SJCRH30 (cell line): ENCODE measurements around the gene AMIGO1. TPM values are rescaled to one million over a fixed set of nuclear protein-coding genes. Genes with fewer than 3 reads are reported as not detected.
"Not testable (repeated sequence)": the region's sequence is repeated elsewhere in the genome, so short reads cannot be mapped to it uniquely, and the experiment has no call there.

Experiments
- DNase-seq, 2 experiments: peaks; one replicate each; pipeline ENCODE4 v3.0.0-alpha.2; 2015 to 2020
- H3K27ac ChIP-seq: fragments of 250-450 bp; sonication (Bioruptor Pico); 2 replicates; pipeline ENCODE4 v1.5.1; 2020; ENCODE audit warnings: mild to moderate bottlenecking, moderate library complexity
- H3K27me3 ChIP-seq: fragments of 250-450 bp; sonication (Bioruptor Pico); 2 replicates; pipeline ENCODE4 v1.5.1; 2020; ENCODE audit warnings: mild to moderate bottlenecking, moderate library complexity
- H3K36me3 ChIP-seq: fragments of 250-450 bp; sonication (Bioruptor Pico); 2 replicates; pipeline ENCODE4 v1.5.1; 2020; ENCODE audit warnings: mild to moderate bottlenecking, moderate library complexity
- H3K4me1 ChIP-seq: fragments of 250-450 bp; sonication (Bioruptor Pico); 2 replicates; pipeline ENCODE4 v1.5.1; 2020; ENCODE audit warnings: mild to moderate bottlenecking, moderate library complexity
- H3K4me3 ChIP-seq: fragments of 250-450 bp; sonication (Bioruptor Pico); 2 replicates; pipeline ENCODE4 v1.5.1; 2020; ENCODE audit warnings: mild to moderate bottlenecking, moderate library complexity
- H3K9me3 ChIP-seq: fragments of 250-450 bp; sonication (Bioruptor Pico); replicated peaks from 2 replicates; pipeline ENCODE4 v1.5.1; 2020; ENCODE audit warnings: mild to moderate bottlenecking, moderate library complexity
- total RNA-seq: library from RNA; depleted of rRNA; stranded (reverse); fragments of >200 nt; shearing (Covaris generic); gene quantifications from 2 replicates; pipeline ENCODE4 v1.2.3, GENCODE V29; 2014

Gene AMIGO1
- total RNA-seq, 1 experiment from 2014 or later = 0.59 TPM

DNA sequence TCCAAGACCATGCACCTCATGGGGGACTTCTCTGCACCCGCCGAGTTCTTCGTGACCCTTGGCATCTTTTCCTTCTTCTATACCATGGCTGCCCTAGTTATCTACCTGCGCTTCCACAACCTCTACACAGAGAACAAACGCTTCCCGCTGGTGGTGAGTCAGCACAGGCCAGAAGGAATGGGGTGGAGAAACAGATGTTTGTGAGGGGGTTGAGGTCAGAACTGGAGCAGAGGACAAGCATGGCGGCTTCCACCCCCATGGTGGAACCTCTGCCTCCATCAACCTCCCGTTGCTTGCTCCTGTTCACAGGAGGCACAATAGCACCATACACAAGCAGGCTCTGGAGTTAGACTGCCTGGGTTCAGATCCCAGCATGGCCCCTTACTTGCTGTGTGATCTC is 32.7 kb downstream of the AMIGO1 start:
- no peaks in the 10 kb centered on the region for H3K4me1 ChIP-seq

GRCh38 chr1:109475261-109475660 is 34.3 kb downstream of the AMIGO1 start:
- Histone ChIP-seq H3K4me3 (no peak overlapping the region), H3K4me1 (no peaks in the 10 kb centered on the region), H3K27ac (no peak overlapping the region), H3K9me3 (no peaks in the 10 kb centered on the region), H3K36me3 (no peaks in the 10 kb centered on the region), H3K27me3 (0 out of 2 replicates have a peak, but pooled peaks cover 6% of the 10 kb centered on the region)
- no peak for DNase-seq

More for the DNA sequence above, 32.7 kb downstream of the AMIGO1 start:
- Histone ChIP-seq H3K27me3 (0 out of 2 replicates have a peak, but pooled peaks cover 3% of the 10 kb centered on the region), H3K9me3 (no peaks in the 10 kb centered on the region), H3K36me3 (no peaks in the 10 kb centered on the region), H3K27ac (no peak overlapping the region), H3K4me3 (no peak overlapping the region)
- no peak for DNase-seq

DNA sequence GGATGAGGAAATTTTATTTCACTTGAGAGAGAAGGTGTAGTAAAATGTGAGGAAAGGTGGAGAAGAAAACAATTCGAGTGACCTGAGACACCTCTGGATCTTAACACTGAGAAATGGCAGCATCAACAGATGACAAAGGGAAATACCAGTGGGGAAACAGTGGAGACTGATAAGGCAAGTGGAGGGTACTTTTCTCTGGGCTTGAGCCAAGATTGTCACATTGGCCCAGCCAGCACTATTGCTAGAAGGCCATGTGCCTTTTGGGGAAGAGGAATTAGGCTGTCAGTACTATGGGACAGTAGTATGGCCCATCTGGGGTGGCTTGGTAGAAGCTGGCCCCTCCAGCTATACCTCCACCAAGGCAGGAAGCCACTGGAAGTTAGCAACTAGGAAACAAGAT is 34.8 kb downstream of the AMIGO1 start:
- DNase-seq = no peak
- H3K4me1 ChIP-seq = no peaks in the 10 kb centered on the region
- no peaks in the 10 kb centered on the region for H3K36me3 ChIP-seq
- H3K27ac ChIP-seq = no peak overlapping the region
- H3K27me3 ChIP-seq = 0 out of 2 replicates have a peak, but pooled peaks cover 6% of the 10 kb centered on the region
- H3K4me3 ChIP-seq = no peak overlapping the region
- no peaks in the 10 kb centered on the region for H3K9me3 ChIP-seq

DNA sequence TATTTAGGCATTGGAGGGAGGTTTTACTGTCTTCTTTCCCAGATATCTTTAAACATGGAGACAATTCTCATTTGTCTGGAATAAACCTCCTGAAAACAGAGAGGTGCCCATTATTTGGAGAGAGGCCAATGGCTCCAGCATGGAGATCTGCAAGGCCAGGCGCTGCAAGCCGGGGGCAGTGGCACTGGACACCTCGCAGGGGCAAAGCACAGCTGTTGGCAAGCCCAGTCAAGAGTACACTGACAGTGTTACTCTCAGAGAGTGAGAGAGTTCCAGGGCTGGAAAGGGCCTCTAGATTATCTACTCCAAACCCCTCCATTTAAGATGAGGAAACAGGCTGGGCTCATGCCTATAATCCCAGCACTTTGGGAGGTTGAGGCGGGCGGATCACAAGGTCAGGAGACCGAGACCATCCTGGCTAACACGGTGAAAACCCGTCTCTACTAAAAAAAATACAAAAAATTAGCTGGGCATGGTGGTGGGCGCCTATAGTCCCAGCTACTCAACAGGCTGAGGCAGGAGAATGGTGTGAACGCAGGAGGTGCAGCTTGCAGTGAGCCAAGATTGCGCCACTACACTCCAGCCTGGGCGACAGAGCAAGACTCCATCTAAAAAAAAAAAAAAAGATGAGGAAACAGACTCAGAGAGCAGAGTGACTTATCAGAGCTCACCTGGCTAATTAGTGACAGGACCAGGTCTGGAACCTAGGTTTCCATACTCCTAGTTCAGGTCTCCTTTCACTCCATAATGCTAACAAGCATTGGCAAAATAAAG is 36.1 kb downstream of the AMIGO1 start:
- not testable (repeated sequence) for H3K4me3 ChIP-seq, H3K9me3 ChIP-seq, H3K4me1 ChIP-seq, H3K36me3 ChIP-seq, H3K27ac ChIP-seq, DNase-seq
- peaks cover 10% of the 10 kb centered on the region; the same call in 1 of the 2 replicates for H3K27me3 ChIP-seq

DNA sequence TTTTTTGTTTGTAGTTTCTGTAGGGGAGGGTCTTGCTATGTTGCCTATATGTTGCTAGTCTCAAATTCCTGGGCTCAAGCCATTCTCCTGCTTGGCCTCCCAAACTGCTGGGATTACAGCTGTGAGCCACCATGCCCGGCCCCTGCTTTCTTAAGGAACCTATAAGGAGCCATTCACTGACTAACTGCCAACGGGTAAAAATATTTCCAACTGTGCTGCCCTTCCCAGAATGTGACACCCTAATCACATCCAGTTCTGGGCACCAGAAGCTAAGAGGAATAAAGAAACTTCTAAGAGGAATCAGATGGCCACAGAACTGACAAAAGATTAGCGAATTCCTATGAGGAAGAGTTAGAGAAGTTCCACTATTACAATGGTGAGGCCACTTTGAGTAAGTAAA is 36.7 kb downstream of the AMIGO1 start:
- Histone ChIP-seq H3K27me3 (peaks cover 11% of the 10 kb centered on the region), H3K27ac (no peak overlapping the region), H3K9me3 (no peaks in the 10 kb centered on the region), H3K36me3 (no peaks in the 10 kb centered on the region), H3K4me1 (no peaks in the 10 kb centered on the region), H3K4me3 (no peak overlapping the region)
- no peak for DNase-seq

- H3K4me3 ChIP-seq = no peak overlapping the region
- no peak overlapping the region for H3K27ac ChIP-seq
- no peaks in the 10 kb centered on the region for H3K4me1 ChIP-seq
- H3K27me3 ChIP-seq = peaks cover 17% of the 10 kb centered on the region
- H3K36me3 ChIP-seq = no peaks in the 10 kb centered on the region
- DNase-seq = no peak
- no peaks in the 10 kb centered on the region for H3K9me3 ChIP-seq
Observed at GRCh38 chr1:109470245-109470644, 39.3 kb downstream of the AMIGO1 start.

GRCh38 chr1:109468903-109469302 is 40.6 kb downstream of the AMIGO1 start:
- Histone ChIP-seq H3K9me3 (no peaks in the 10 kb centered on the region), H3K36me3 (no peaks in the 10 kb centered on the region), H3K27me3 (peaks cover 17% of the 10 kb centered on the region), H3K27ac (no peak overlapping the region), H3K4me3 (no peak overlapping the region), H3K4me1 (no peaks in the 10 kb centered on the region)
- DNase-seq = no peak

DNA sequence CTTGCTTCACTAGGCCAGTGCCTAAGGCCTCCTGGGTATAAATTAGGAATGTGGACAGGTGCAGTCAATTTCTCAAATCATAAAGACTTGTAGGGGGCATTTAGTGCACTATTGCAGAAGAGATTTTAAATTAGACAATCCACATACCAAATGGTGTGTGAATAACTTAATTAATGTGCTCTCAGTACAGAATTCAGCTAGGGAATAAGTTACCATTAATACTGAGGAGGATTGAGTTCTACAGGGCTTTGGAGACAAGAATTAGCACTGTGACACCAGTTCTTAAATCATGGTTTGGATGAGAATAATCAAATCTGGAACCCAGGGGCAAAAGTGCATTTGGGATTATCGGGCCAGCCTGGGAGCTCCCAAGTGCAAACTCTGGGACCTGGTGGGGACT is 41.5 kb downstream of the AMIGO1 start:
- peaks cover 17% of the 10 kb centered on the region for H3K27me3 ChIP-seq
- no peak for DNase-seq
- no peak overlapping the region for H3K4me3 ChIP-seq
- no peaks in the 10 kb centered on the region for H3K36me3 ChIP-seq
- H3K27ac ChIP-seq = no peak overlapping the region
- no peaks in the 10 kb centered on the region for H3K9me3 ChIP-seq
- H3K4me1 ChIP-seq = no peaks in the 10 kb centered on the region

- Histone ChIP-seq H3K4me3 (peak overlapping the region; percentile 11), H3K27ac (no peak overlapping the region), H3K36me3 (no peaks in the 10 kb centered on the region), H3K9me3 (no peaks in the 10 kb centered on the region), H3K4me1 (no peaks in the 10 kb centered on the region), H3K27me3 (peaks cover 19% of the 10 kb centered on the region)
- DNase-seq = peak in 1 of 2 experiments; percentile 35
Observed at GRCh38 chr1:109467301-109467777, 42.2 kb downstream of the AMIGO1 start.

DNA sequence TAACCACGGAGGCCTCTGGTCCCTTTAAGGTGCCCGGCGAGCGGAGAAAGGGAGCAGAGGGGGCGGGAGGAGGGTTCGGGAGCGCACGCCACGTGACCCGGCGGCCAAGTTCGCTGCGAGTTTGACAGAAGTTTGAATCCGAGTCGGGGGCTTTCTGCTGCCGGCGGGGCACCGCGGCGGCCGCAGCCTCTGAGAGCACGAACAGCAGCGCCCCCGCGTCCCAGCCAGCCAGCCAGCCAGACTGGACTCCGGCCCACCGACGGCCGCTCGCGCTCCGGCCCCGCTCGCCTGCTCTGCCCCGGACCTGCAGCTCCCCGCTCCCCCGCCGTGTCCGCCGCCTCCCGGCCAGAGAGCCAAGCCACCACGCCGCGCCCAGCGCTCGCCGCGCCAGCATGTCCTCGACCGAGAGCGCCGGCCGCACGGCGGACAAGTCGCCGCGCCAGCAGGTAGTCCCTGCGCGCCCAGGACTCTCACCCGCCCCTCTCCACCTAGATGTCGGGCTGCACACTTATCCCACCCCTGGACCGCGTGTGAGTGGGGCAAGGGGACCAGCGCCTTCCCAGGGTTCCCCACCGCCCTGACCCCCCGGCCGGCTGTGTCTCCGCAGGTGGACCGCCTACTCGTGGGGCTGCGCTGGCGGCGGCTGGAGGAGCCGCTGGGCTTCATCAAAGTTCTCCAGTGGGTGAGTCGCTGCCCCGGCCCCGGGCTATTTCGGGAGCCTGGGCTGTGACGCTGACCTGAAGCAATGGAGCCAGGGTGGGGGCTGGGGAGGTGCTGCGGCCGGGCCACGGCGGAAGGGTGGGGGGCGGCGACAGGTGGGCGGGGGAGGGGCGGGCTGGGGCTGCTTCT is 42.9 kb downstream of the AMIGO1 start, which contains the start of gene SYPL2:
Gene SYPL2, plus strand, starts transcription at position 95 of the 849 bp plus-strand sequence. Its CDS starts 298 bp downstream, at position 393.
- H3K27ac ChIP-seq = no peak within 1 kb of the TSS
- no peaks in the 10 kb centered on the region for H3K9me3 ChIP-seq
- peak; percentile 45 to 62 for DNase-seq
- no peaks in the 10 kb centered on the region for H3K4me1 ChIP-seq
- peaks cover 19% of the 10 kb centered on the region for H3K27me3 ChIP-seq
- peak within 1 kb of the TSS; percentile 56 for H3K4me3 ChIP-seq
- H3K36me3 ChIP-seq = no peaks in the 10 kb centered on the region

- Histone ChIP-seq H3K9me3 (no peaks in the 10 kb centered on the region), H3K36me3 (no peaks in the 10 kb centered on the region), H3K27me3 (peaks cover 19% of the 10 kb centered on the region), H3K27ac (no peak overlapping the region), H3K4me3 (peak overlapping the region; percentile 56), H3K4me1 (no peaks in the 10 kb centered on the region)
- no peak for DNase-seq
Observed at GRCh38 chr1:109466125-109466451, 43.4 kb downstream of the AMIGO1 start.

- Histone ChIP-seq H3K9me3 (0 out of 2 replicates have a peak, but pooled peaks cover 3% of the 10 kb centered on the region), H3K4me3 (no peak overlapping the region), H3K36me3 (no peaks in the 10 kb centered on the region), H3K27ac (no peak overlapping the region), H3K27me3 (peaks cover 3% of the 10 kb centered on the region; the same call in 1 of the 2 replicates), H3K4me1 (no peaks in the 10 kb centered on the region)
- DNase-seq = no peak
Observed at GRCh38 chr1:109457819-109458218, 51.7 kb downstream of the AMIGO1 start.

GRCh38 chr1:109454497-109455133 is 54.9 kb downstream of the AMIGO1 start:
- Histone ChIP-seq H3K27ac (no peak overlapping the region), H3K27me3 (no peaks in the 10 kb centered on the region; the same call in 1 of the 2 replicates), H3K4me3 (no peak overlapping the region), H3K4me1 (no peaks in the 10 kb centered on the region), H3K36me3 (no peaks in the 10 kb centered on the region), H3K9me3 (0 out of 2 replicates have a peak, but pooled peaks cover 3% of the 10 kb centered on the region)
- no peak for DNase-seq
